ENCODE data around the gene SLC6A17. TPM values are rescaled to one million over a fixed set of nuclear protein-coding genes. Genes with fewer than 3 reads are reported as not detected.
A peak's percentile ranks its signal among the peaks of the same experiment; 100 is the strongest.

SLC6A17 gene
- total RNA-seq, 2 experiments from 2014 or later: not detected

- ChIA-PET POLR2A (no interaction called here), CTCF (no interaction called here)
- Mint-ChIP-seq H3K9me3 (peaks cover 16% of the 10 kb centered on the region), H3K4me3 (no peak overlapping the region), H3K4me1 (peaks cover 3% of the 10 kb centered on the region), H3K27me3 (peaks cover 5% of the 10 kb centered on the region), H3K36me3 (ENCODE audit: low read depth) (peaks cover 4% of the 10 kb centered on the region), H3K27ac (peak overlapping the region; percentile 19)
- DNase-seq: no peak
Observed at GRCh38 chr1:110120960-110121561, 29.2 kb upstream of the SLC6A17 start.

GRCh38 chr1:110123224-110123623, 27.1 kb upstream of the SLC6A17 start:
- Mint-ChIP-seq H3K4me3 (no peak overlapping the region), H3K9me3 (peaks cover 16% of the 10 kb centered on the region), H3K27ac (no peak overlapping the region), H3K4me1 (peaks cover 3% of the 10 kb centered on the region), H3K27me3 (peaks cover 3% of the 10 kb centered on the region), H3K36me3 (ENCODE audit: low read depth) (peaks cover 4% of the 10 kb centered on the region)
- no peak for DNase-seq
- ChIA-PET CTCF (no interaction called here), POLR2A (no interaction called here)

- no peak overlapping the region for H3K27ac Mint-ChIP-seq
- no peaks in the 10 kb centered on the region for H3K4me1 Mint-ChIP-seq
- H3K27me3 Mint-ChIP-seq: peaks cover 26% of the 10 kb centered on the region
- H3K9me3 Mint-ChIP-seq: peaks cover 9% of the 10 kb centered on the region
- H3K4me3 Mint-ChIP-seq: no peak overlapping the region
- POLR2A ChIA-PET: no interaction called here
- H3K36me3 Mint-ChIP-seq (ENCODE audit: low read depth): no peaks in the 10 kb centered on the region
- DNase-seq: no peak
- CTCF ChIA-PET: no interaction called here
Observed at GRCh38 chr1:110125810-110126209, 24.5 kb upstream of the SLC6A17 start.

GRCh38 chr1:110130113-110130591, 20.1 kb upstream of the SLC6A17 start:
- Mint-ChIP-seq H3K27ac (no peak overlapping the region), H3K36me3 (ENCODE audit: low read depth) (no peaks in the 10 kb centered on the region), H3K27me3 (peaks cover 37% of the 10 kb centered on the region), H3K4me3 (no peak overlapping the region), H3K9me3 (peaks cover 2% of the 10 kb centered on the region), H3K4me1 (no peaks in the 10 kb centered on the region)
- DNase-seq: no peak
- POLR2A ChIA-PET: no interaction called here
- CTCF ChIA-PET: no interaction called here

GRCh38 chr1:110130989-110131388, 19.3 kb upstream of the SLC6A17 start:
- no peak for DNase-seq
- peaks cover 42% of the 10 kb centered on the region for H3K27me3 Mint-ChIP-seq
- ChIA-PET POLR2A (no interaction called here), CTCF (no interaction called here)
- H3K4me1 Mint-ChIP-seq: no peaks in the 10 kb centered on the region
- H3K36me3 Mint-ChIP-seq (ENCODE audit: low read depth): no peaks in the 10 kb centered on the region
- H3K9me3 Mint-ChIP-seq: peaks cover under 1% of the 10 kb centered on the region
- no peak overlapping the region for H3K27ac Mint-ChIP-seq
- H3K4me3 Mint-ChIP-seq: no peak overlapping the region

GRCh38 chr1:110132682-110133081, 17.6 kb upstream of the SLC6A17 start:
- Mint-ChIP-seq H3K9me3 (no peaks in the 10 kb centered on the region), H3K4me3 (no peak overlapping the region), H3K27me3 (peaks cover 52% of the 10 kb centered on the region), H3K27ac (no peak overlapping the region), H3K36me3 (ENCODE audit: low read depth) (no peaks in the 10 kb centered on the region), H3K4me1 (peaks cover 10% of the 10 kb centered on the region)
- POLR2A ChIA-PET: no interaction called here
- DNase-seq: no peak
- CTCF ChIA-PET: interaction anchor here (1.0 kb wide), 1 partner anchor 61 kb away, joined by 3 read pairs; no protein-coding TSS in a partner anchor

GRCh38 chr1:110133436-110133835, 16.9 kb upstream of the SLC6A17 start:
- Mint-ChIP-seq H3K27me3 (peaks cover 54% of the 10 kb centered on the region), H3K4me3 (no peak overlapping the region), H3K27ac (no peak overlapping the region), H3K9me3 (no peaks in the 10 kb centered on the region), H3K36me3 (ENCODE audit: low read depth) (no peaks in the 10 kb centered on the region), H3K4me1 (peaks cover 11% of the 10 kb centered on the region)
- DNase-seq: no peak
- POLR2A ChIA-PET: interaction anchor here (0.6 kb wide), 1 partner anchor 327 kb away, joined by 4 read pairs; no protein-coding TSS in a partner anchor
- CTCF ChIA-PET: interaction anchor here (1.4 to 1.5 kb wide), 2 partner anchors 9 to 18 kb away, joined by 4 read pairs; no protein-coding TSS in a partner anchor

GRCh38 chr1:110134050-110134595, 16.2 kb upstream of the SLC6A17 start:
- Mint-ChIP-seq H3K27me3 (peaks cover 54% of the 10 kb centered on the region), H3K4me3 (no peak overlapping the region), H3K9me3 (no peaks in the 10 kb centered on the region), H3K4me1 (peaks cover 11% of the 10 kb centered on the region), H3K27ac (no peak overlapping the region), H3K36me3 (ENCODE audit: low read depth) (no peaks in the 10 kb centered on the region)
- POLR2A ChIA-PET: interaction anchor here (0.6 kb wide), 1 partner anchor 326 kb away, joined by 4 read pairs; no protein-coding TSS in a partner anchor
- CTCF ChIA-PET: interaction anchor here (1.4 to 2.0 kb wide), 4 partner anchors 10 to 28 kb away, joined by 4 to 6 read pairs (median 4); no protein-coding TSS in a partner anchor
- no peak for DNase-seq

GRCh38 chr1:110135246-110135645, 15.0 kb upstream of the SLC6A17 start:
- DNase-seq: no peak
- ChIA-PET POLR2A (no interaction called here), CTCF (interaction anchor here (0.6 to 2.0 kb wide), 3 partner anchors 8 to 192 kb away, joined by 4 to 6 read pairs (median 4); no protein-coding TSS in a partner anchor)
- Mint-ChIP-seq H3K27me3 (peaks cover 49% of the 10 kb centered on the region), H3K36me3 (ENCODE audit: low read depth) (no peaks in the 10 kb centered on the region), H3K27ac (no peak overlapping the region), H3K4me1 (peaks cover 11% of the 10 kb centered on the region), H3K4me3 (no peak overlapping the region), H3K9me3 (no peaks in the 10 kb centered on the region)

- H3K27me3 Mint-ChIP-seq: peaks cover 47% of the 10 kb centered on the region
- DNase-seq: no peak
- peaks cover 11% of the 10 kb centered on the region for H3K4me1 Mint-ChIP-seq
- H3K9me3 Mint-ChIP-seq: no peaks in the 10 kb centered on the region
- no peaks in the 10 kb centered on the region for H3K36me3 Mint-ChIP-seq (ENCODE audit: low read depth)
- no peak overlapping the region for H3K27ac Mint-ChIP-seq
- ChIA-PET CTCF (interaction anchor here (1.9 to 2.0 kb wide), 2 partner anchors 8 to 30 kb away, joined by 4 to 6 read pairs; no protein-coding TSS in a partner anchor), POLR2A (no interaction called here)
- H3K4me3 Mint-ChIP-seq: no peak overlapping the region
Observed at GRCh38 chr1:110135666-110136065, 14.6 kb upstream of the SLC6A17 start.

GRCh38 chr1:110136911-110137310, 13.4 kb upstream of the SLC6A17 start:
- Mint-ChIP-seq H3K9me3 (no peaks in the 10 kb centered on the region), H3K27me3 (peaks cover 39% of the 10 kb centered on the region), H3K4me1 (peaks cover 11% of the 10 kb centered on the region), H3K4me3 (no peak overlapping the region), H3K36me3 (ENCODE audit: low read depth) (no peaks in the 10 kb centered on the region), H3K27ac (no peak overlapping the region)
- POLR2A ChIA-PET: no interaction called here
- peak; percentile 56 for DNase-seq
- CTCF ChIA-PET: no interaction called here

- H3K27ac Mint-ChIP-seq: no peak overlapping the region
- no peaks in the 10 kb centered on the region for H3K9me3 Mint-ChIP-seq
- H3K36me3 Mint-ChIP-seq (ENCODE audit: low read depth): no peaks in the 10 kb centered on the region
- DNase-seq: no peak
- no peak overlapping the region for H3K4me3 Mint-ChIP-seq
- peaks cover 11% of the 10 kb centered on the region for H3K4me1 Mint-ChIP-seq
- CTCF ChIA-PET: interaction anchor here (1.3 kb wide), 1 partner anchor 33 kb away, joined by 3 read pairs; no protein-coding TSS in a partner anchor
- peaks cover 35% of the 10 kb centered on the region for H3K27me3 Mint-ChIP-seq
- POLR2A ChIA-PET: no interaction called here
Observed at GRCh38 chr1:110138956-110139355, 11.3 kb upstream of the SLC6A17 start.

- H3K4me3 Mint-ChIP-seq: no peak overlapping the region
- H3K27me3 Mint-ChIP-seq: peaks cover 13% of the 10 kb centered on the region
- H3K9me3 Mint-ChIP-seq: no peaks in the 10 kb centered on the region
- DNase-seq: no peak
- no peaks in the 10 kb centered on the region for H3K36me3 Mint-ChIP-seq (ENCODE audit: low read depth)
- no peak overlapping the region for H3K27ac Mint-ChIP-seq
- H3K4me1 Mint-ChIP-seq: no peaks in the 10 kb centered on the region
- CTCF ChIA-PET: interaction anchor here (0.6 to 1.9 kb wide), 2 partner anchors 9 to 719 kb away, joined by 3 to 4 read pairs; no protein-coding TSS in a partner anchor
- POLR2A ChIA-PET: no interaction called here
Observed at GRCh38 chr1:110144366-110144765, 5.9 kb upstream of the SLC6A17 start.
